DMS79 treated with DMSO at 0.1 percent for 48 hours (cell line): ENCODE data around the gene STARD3.
"Not testable (repeated sequence)": the region's sequence is repeated elsewhere in the genome, so short reads cannot be mapped to it uniquely, and the experiment has no call there.

Source experiments
- DNase-seq: peaks from one replicate; lab custom pipeline; 2025; lab: John Stamatoyannopoulos, UW

STARD3 gene

DNA sequence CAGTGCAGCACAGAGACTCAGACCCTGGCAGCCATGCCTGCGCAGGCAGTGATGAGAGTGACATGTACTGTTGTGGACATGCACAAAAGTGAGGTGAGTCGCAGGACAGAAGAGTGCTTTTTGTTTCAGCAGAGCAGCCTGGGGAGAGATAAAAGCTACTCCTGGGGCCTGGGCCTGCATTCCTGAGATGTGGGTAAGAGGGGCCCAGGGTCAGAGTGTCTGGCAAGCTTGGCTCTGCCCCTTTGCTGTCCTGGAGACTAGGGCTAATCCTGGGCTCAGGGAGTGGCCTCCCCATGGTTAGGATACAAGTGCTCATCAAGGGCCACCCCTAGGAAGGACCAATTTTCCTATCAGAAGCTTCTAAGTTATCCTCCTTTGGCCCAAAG, 58.1 kb downstream of the STARD3 start:
- DNase-seq: no peak

DNA sequence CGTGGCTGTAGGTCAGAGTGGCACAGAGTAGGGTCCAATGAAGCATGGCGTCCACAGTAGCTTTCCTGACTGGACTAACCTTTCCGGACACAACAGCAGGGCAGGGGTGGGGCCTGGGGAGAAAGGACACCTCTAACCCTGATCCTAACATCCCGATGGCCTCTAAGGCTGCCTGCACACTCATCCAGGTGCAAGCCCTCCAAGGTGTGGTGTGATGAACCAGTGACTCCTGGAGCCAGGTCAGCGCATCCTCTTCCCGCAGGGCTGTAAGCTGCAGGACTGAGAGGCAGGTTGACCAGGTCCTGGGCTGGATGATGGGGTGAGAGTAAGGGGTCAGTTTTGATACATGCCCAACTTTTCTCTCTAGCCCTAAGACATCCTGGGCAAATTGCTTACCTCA, 59.8 kb downstream of the STARD3 start:
- DNase-seq: no peak

DNA sequence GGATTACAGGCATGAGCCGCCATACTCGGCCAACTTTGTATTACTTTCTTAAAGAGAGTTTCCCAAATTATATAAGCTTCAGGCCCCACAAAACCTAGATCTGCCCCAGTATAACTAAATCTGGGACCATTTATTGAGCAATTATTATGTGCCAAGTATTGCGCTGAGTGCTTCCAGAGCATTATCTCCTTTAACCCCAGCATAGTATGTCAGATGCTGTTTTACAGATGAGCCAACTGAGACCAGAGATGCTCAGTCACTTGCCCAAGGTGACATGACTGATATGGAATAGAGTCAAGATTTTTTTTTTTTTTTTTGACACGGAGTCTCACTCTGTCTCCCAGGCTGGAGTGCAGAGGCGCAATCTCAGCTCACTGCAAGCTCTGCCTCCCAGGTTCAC, 61.0 kb downstream of the STARD3 start:
- DNase-seq: no peak

- DNase-seq: not testable (repeated sequence)
Observed at GRCh38 chr17:39699157-39699817, 62.3 kb downstream of the STARD3 start.

- DNase-seq: no peak
Observed at GRCh38 chr17:39699818-39700147, 62.8 kb downstream of the STARD3 start, which contains the start of gene ERBB2. Gene ERBB2, plus strand, starts transcription at chr17:39700064. Its CDS starts 175 bp downstream, at chr17:39700239.

DNA sequence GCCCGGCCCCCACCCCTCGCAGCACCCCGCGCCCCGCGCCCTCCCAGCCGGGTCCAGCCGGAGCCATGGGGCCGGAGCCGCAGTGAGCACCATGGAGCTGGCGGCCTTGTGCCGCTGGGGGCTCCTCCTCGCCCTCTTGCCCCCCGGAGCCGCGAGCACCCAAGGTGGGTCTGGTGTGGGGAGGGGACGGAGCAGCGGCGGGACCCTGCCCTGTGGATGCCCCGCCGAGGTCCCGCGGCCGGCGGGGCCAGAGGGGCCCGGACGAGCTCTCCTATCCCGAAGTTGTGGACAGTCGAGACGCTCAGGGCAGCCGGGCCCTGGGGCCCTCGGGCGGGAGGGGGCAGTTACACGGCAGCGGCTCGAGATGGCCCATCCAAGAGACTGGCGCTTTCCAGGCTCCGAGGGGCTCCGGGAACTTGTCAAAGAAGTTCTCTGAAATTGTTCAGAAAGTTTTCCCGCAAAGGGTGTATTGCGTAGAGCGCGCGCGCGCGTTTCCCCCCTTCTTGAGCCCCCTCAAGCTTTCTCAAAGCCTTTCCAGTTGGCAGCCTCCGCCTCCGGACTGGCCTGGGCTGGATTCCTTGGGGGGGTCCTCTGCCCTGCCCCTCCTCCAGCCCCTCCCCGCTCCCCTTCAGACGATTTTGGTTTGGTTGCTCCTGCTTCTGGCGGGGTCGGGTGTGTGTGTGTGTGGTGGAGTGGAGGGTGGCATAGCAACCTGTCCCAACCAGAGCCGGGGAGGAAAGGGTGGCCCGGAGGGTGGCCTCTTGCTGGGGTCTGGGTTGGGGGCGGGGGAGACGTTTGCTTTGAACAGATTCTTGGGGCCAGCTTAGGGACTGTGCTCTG, 63.4 kb downstream of the STARD3 start:
- no peak for DNase-seq

- no peak for DNase-seq
Observed at GRCh38 chr17:39701012-39701783, 64.3 kb downstream of the STARD3 start.

- no peak for DNase-seq
Observed at GRCh38 chr17:39701784-39702422, 65.0 kb downstream of the STARD3 start.

GRCh38 chr17:39702901-39703893, 66.3 kb downstream of the STARD3 start:
- no peak for DNase-seq

DNA sequence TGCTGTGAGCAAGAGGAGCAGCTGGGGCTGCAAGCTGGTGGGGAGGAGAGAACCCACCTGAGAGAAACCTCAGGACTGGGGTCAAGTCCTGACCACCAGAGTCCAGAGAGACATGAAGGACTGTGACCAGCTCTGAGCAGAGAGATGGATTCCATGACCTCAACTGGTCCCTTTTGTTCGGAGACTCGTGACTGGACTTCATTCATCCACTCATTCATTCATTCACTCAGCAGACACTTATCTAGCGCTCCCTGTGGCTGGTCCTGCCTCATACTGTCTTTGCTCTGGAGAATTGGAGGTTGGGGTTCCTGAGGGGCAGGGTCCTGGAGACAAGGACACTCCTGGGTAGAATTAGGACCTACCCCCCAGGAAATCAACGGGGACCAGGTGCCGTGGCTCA, 67.0 kb downstream of the STARD3 start:
- DNase-seq: no peak

DNA sequence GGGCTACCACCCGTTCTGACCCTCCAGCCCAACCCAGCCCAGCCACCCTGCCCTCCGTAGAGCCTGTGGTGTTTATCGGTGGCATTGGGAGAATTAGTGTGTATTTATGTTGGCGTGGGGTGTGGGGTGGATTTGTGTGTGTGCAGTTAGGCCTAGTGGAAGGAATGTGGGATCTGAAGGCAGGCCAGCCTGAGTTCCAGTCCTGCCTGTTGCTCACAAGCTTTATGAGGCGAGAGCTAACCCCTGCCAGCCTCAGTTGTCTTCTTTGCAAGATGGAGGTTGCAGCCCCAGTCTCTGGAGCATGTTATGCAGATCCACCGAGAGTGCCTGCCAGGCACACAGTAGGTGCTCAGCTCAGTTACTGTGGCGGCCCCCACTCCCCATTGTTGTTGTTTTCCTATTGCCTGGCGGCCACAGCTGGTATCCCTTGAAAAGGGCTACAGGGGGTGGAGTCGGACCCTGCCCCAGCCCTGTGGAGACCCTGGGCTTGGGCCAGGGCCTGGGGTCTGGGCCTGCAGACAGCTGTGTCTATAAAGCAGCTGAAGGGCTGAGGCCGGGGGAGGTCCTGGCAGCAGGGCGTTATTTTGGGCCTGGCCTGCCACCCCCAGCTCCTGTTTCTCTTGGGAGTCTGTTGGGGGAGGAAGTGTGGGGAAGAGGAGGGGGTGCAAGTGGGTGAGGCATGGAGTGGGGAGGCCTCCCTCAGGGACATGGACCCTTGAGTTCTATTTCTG, 68.0 kb downstream of the STARD3 start:
- DNase-seq: no peak

DNA sequence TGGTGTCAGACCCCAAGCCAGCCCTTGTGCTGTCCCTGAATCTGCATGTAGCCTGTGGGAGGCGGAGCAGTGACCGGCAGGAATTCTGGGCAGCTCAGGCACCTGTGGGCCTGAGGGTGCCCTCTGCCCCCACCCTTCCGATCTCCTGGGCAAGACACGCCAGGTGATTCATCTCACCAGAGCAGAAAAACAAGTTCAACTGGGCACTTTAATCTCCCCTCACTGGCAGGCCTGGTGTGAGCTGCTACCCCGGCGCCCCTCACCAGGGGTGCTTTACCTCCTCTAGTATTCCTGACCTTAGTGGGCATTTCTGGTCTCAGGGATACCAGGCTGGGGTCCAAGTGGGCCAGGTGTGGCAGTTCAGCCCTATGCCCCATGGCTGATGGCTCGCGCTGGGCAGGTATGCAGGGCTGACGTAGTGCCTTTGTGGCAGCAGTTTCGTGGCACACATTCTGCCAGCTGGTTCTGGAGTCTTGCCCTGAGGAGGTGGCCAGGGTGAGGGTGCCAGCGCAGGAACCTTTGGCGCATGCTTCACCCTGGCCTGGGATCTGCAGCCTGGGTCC, 68.9 kb downstream of the STARD3 start:
- no peak for DNase-seq

- no peak for DNase-seq
Observed at GRCh38 chr17:39706383-39706782, 69.4 kb downstream of the STARD3 start.

- DNase-seq: no peak
Observed at GRCh38 chr17:39706921-39707337, 70.0 kb downstream of the STARD3 start.

GRCh38 chr17:39709319-39709997, 72.5 kb downstream of the STARD3 start:
- no peak for DNase-seq

GRCh38 chr17:39709998-39710964, 73.3 kb downstream of the STARD3 start:
- DNase-seq: no peak

DNA sequence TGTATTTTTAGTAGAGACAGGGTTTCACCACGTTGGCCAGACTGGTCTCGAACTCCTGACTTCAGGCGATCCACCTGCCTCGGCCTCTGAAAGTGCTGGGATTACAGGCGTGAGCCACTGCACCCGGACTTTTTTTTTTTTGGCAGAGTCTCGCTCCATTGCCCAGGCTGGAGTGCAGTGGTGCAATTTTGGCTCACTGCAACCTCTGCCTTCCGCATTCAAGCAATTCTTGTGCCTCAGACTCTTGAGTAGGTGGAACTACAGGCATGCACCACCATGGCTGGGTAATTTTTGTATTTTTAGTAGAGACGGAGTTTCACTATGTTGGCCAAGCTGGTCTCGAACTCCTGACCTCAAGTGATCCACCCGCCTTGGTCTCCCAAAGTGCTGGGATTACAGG, 74.1 kb downstream of the STARD3 start:
- DNase-seq: not testable (repeated sequence)

DNA sequence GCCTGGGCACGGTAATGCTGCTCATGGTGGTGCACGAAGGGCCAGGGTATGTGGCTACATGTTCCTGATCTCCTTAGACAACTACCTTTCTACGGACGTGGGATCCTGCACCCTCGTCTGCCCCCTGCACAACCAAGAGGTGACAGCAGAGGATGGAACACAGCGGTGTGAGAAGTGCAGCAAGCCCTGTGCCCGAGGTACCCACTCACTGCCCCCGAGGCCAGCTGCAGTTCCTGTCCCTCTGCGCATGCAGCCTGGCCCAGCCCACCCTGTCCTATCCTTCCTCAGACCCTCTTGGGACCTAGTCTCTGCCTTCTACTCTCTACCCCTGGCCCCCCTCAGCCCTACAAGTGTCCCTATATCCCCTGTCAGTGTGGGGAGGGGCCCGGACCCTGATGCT, 74.9 kb downstream of the STARD3 start:
- DNase-seq: no peak
